D721Med (cell line): ENCODE results near the gene VASN.
"Not testable (repeated sequence)": the region's sequence is repeated elsewhere in the genome, so short reads cannot be mapped to it uniquely, and the experiment has no call there.

Source experiments
- DNase-seq: peaks from one replicate; pipeline ENCODE4 v3.0.0; 2011; ENCODE audit warnings: low spot score; ENCODE audit not compliant: insufficient read length
- FAIRE-seq: peaks from 2 replicates; lab custom pipeline; 2011; peaks lifted over from hg19 to GRCh38; lab: Jason Lieb, UNC
- CTCF ChIP-seq: IDR thresholded peaks from 2 replicates; pipeline ENCODE4 v1.5.1; 2012; ENCODE audit warnings: mild to moderate bottlenecking, control low read depth; ENCODE audit not compliant: insufficient read depth; ENCODE audit errors: missing control alignments

VASN gene

GRCh38 chr16:4333308-4333638 is 38.4 kb upstream of the VASN start:
- no peak for FAIRE-seq
- no peak for TF ChIP-seq CTCF
- DNase-seq, result no peak

GRCh38 chr16:4333714-4334113 is 37.9 kb upstream of the VASN start:
- not testable (repeated sequence) for FAIRE-seq

GRCh38 chr16:4334724-4335495 is 36.7 kb upstream of the VASN start:
- FAIRE-seq, result no peak
- no peak for TF ChIP-seq CTCF
- DNase-seq, result no peak

More at GRCh38 chr16:4333714-4334113, 37.9 kb upstream of the VASN start:
- DNase-seq, result not testable (repeated sequence)

GRCh38 chr16:4336701-4337539 is 34.7 kb upstream of the VASN start:
- no peak for TF ChIP-seq CTCF
- FAIRE-seq (no peak), DNase-seq (no peak)

- no peak for FAIRE-seq
- no peak for DNase-seq
- TF ChIP-seq CTCF, result no peak
These were observed 34.0 kb upstream of the VASN start for GRCh38 chr16:4337540-4338088.

GRCh38 chr16:4338125-4338582 is 33.5 kb upstream of the VASN start:
- no peak for FAIRE-seq
- no peak for TF ChIP-seq CTCF
- DNase-seq, result no peak

GRCh38 chr16:4338712-4339299 is 32.8 kb upstream of the VASN start:
- no peak for FAIRE-seq
- no peak for DNase-seq
- TF ChIP-seq CTCF, result no peak
